Measurements from ENCODE around the gene ERICH6B. TPM values are rescaled to one million over a fixed set of nuclear protein-coding genes. Genes with fewer than 3 reads are reported as not detected.

ERICH6B gene
- total RNA-seq, 2 donors from 2014 or later = not detected

- Histone ChIP-seq H3K27ac (no peak overlapping the region), H3K4me1 (no peaks in the 10 kb centered on the region), H3K4me3 (no peak overlapping the region), H3K36me3 (replicated peaks in 1 of 2; ENCODE audit: insufficient read depth in 1 of 2, low read depth in 2 of 2) (peaks cover 6 to 26% of the 10 kb centered on the region in 2 donors), H3K9me3 (no peaks in the 10 kb centered on the region), H3K27me3 (no peaks in the 10 kb centered on the region)
- DNase-seq (no peak), ATAC-seq (no peak)
- WGBS, 2 donors = 62 to 67% methylated on average over 4 of the region's 4 CpGs
- intact Hi-C loops (cut with DNase I) = no loop called here
- TF ChIP-seq CTCF (IDR thresholded peaks at IDR 0.05) (no peak), POLR2A (IDR thresholded peaks at IDR 0.05) (no peak)
Measured at GRCh38 chr13:45519493-45519892, 96.0 kb downstream of the ERICH6B start.

- H3K4me1 ChIP-seq = no peaks in the 10 kb centered on the region
- no peaks in the 10 kb centered on the region for H3K9me3 ChIP-seq
- H3K27me3 ChIP-seq = no peaks in the 10 kb centered on the region
- no peak overlapping the region for H3K4me3 ChIP-seq
- WGBS, 2 donors = 35 to 48% methylated on average over 4 of the region's 4 CpGs
- peaks cover 6 to 26% of the 10 kb centered on the region in 2 donors for H3K36me3 ChIP-seq (replicated peaks in 1 of 2; ENCODE audit: insufficient read depth in 1 of 2, low read depth in 2 of 2)
- intact Hi-C loops (cut with DNase I) = no loop called here
- ATAC-seq (no peak), DNase-seq (no peak)
- TF ChIP-seq POLR2A (IDR thresholded peaks at IDR 0.05) (no peak), CTCF (IDR thresholded peaks at IDR 0.05) (no peak)
- no peak overlapping the region for H3K27ac ChIP-seq
Measured at GRCh38 chr13:45518525-45519245, 96.9 kb downstream of the ERICH6B start.

- H3K27me3 ChIP-seq = no peaks in the 10 kb centered on the region
- H3K27ac ChIP-seq = no peak overlapping the region
- no peaks in the 10 kb centered on the region for H3K4me1 ChIP-seq
- DNase-seq (no peak), ATAC-seq (no peak)
- TF ChIP-seq CTCF (IDR thresholded peaks at IDR 0.05) = no peak
- TF ChIP-seq POLR2A (IDR thresholded peaks at IDR 0.05) = no peak
- intact Hi-C loops (cut with DNase I) = no loop called here
- WGBS, 2 donors = 58 to 82% methylated on average over 2 of the region's 2 CpGs
- H3K36me3 ChIP-seq (replicated peaks in 1 of 2; ENCODE audit: insufficient read depth in 1 of 2, low read depth in 2 of 2) = peaks cover 6 to 30% of the 10 kb centered on the region in 2 donors
- H3K4me3 ChIP-seq = no peak overlapping the region
- H3K9me3 ChIP-seq = no peaks in the 10 kb centered on the region
Measured at GRCh38 chr13:45516757-45517156, 98.8 kb downstream of the ERICH6B start.

- peaks cover 0 to 26% of the 10 kb centered on the region in 2 donors for H3K36me3 ChIP-seq (replicated peaks in 1 of 2; ENCODE audit: insufficient read depth in 1 of 2, low read depth in 2 of 2)
- intact Hi-C loops (cut with DNase I) = no loop called here
Measured at GRCh38 chr13:45512098-45512496, 103.4 kb downstream of the ERICH6B start.

More at GRCh38 chr13:45512098-45512496, 103.4 kb downstream of the ERICH6B start:
- Histone ChIP-seq H3K4me3 (no peak overlapping the region), H3K27ac (peak overlapping the region in 1 of 4 donors; percentile 0), H3K27me3 (no peaks in the 10 kb centered on the region), H3K4me1 (no peaks in the 10 kb centered on the region), H3K9me3 (no peaks in the 10 kb centered on the region)
- DNase-seq = no peak
- no peak for ATAC-seq
- TF ChIP-seq POLR2A (IDR thresholded peaks at IDR 0.05) (no peak), CTCF (IDR thresholded peaks at IDR 0.05) (no peak)
- WGBS, 2 donors = 60 to 63% methylated on average over 1 of the region's 1 CpG
